Kidney (tissue), 14 donors: ENCODE results near the gene PSTPIP2. TPM values are rescaled to one million over a fixed set of nuclear protein-coding genes. Genes with fewer than 3 reads are reported as not detected.

Experiments used
- DNase-seq, 5 donors: peaks; one replicate each; pipeline ENCODE4 v3.0.0-alpha.2; 2013 to 2020
- FAIRE-seq: peaks from 2 replicates; lab custom pipeline; 2012; peaks lifted over from hg19 to GRCh38; lab: Jason Lieb, UNC
- H3K27ac ChIP-seq, 2 donors: one replicate each; pipeline ENCODE4 v1.7.0; 2013; ENCODE audit warnings: low read depth in 2 of 2, low read length in 2 of 2, inconsistent platforms in 1 of 2
- H3K27me3 ChIP-seq: one replicate; pipeline ENCODE4 v1.7.1; 2013; ENCODE audit warnings: low read length, inconsistent platforms; ENCODE audit not compliant: control insufficient read depth, insufficient read depth
- H3K36me3 ChIP-seq, 3 donors: one replicate each; pipeline versions ENCODE4 v1.7.0 to v1.7.1; 2013; ENCODE audit warnings: low read length in 3 of 3, control low read depth in 1 of 3, inconsistent platforms in 1 of 3; ENCODE audit not compliant: insufficient read depth in 3 of 3, control insufficient read depth in 2 of 3
- H3K4me1 ChIP-seq, 3 donors: one replicate each; pipeline versions ENCODE4 v1.7.0 to v1.7.1; 2013; ENCODE audit warnings: low read length in 3 of 3, inconsistent platforms in 1 of 3, low read depth in 1 of 3; ENCODE audit not compliant: control insufficient read depth in 2 of 3, insufficient read depth in 2 of 3
- H3K4me3 ChIP-seq, 3 donors: one replicate each; pipeline versions ENCODE4 v1.7.0 to v1.8.1; 2013; ENCODE audit warnings: low read length in 3 of 3, control low read depth in 1 of 3, inconsistent platforms in 1 of 3
- H3K9ac ChIP-seq, 3 donors: one replicate each; pipeline versions ENCODE4 v1.7.0 to v1.7.1; 2013; ENCODE audit warnings: low read length in 3 of 3, control low read depth in 1 of 3, inconsistent platforms in 1 of 3
- H3K9me3 ChIP-seq, 3 donors: one replicate each; pipeline versions ENCODE4 v1.7.0 to v1.7.1; 2013; ENCODE audit warnings: low read length in 3 of 3, control low read depth in 1 of 3, inconsistent platforms in 1 of 3; ENCODE audit not compliant: control insufficient read depth in 2 of 3, insufficient read depth in 1 of 3
- intact Hi-C: fragments of 100-400 bp; cut with DNase I; formaldehyde crosslinking; loops from one replicate; pipeline ENCODE4 v1.11.1; 2022
- polyA plus RNA-seq: library from polyadenylated mRNA; stranded (reverse); fragments of 350-450 nt; fragmentation: Illumina TruSeq; extraction: RNeasy Lipid Tissue Mini Kit (QIAGEN cat#74804); gene quantifications from one replicate; pipeline ENCODE4 v1.2.3, GENCODE V29; 2014; ENCODE audit warnings: low read depth, low replicate concordance; ENCODE audit not compliant: insufficient read depth
- total RNA-seq: library from RNA; stranded (reverse); fragmentation: NEBNext Ultra II Directional; extraction: Animal tissue kit (Norgen Biotek cat#: 25700); gene quantifications from one replicate; pipeline ENCODE4 v1.2.1, GENCODE V29; 2021
- TF ChIP-seq, protein P1 (sequence below): IDR thresholded peaks from 3 replicates; pipeline ENCODE4 v1.5.1; 2012; ENCODE audit warnings: mild to moderate bottlenecking, moderate library complexity, borderline replicate concordance; ENCODE audit not compliant: insufficient read depth; ENCODE audit errors: extremely low read depth
- donor health status: control.
- donor health status: control.
- donor health status: control.
- donor health status: control.
- donor health status: control.
- donor health status: DM: yes; HTN: yes; CAD: no.
- donor health status: Normal renal cell carcinoma (clear cell type).

PSTPIP2 gene
- total and polyA plus RNA-seq, 2 donors from 2014 or later = 1.3 to 11.1 TPM

GRCh38 chr18:46009125-46009840 is 62.8 kb downstream of the PSTPIP2 start:
- Histone ChIP-seq H3K9me3 (no peaks in the 10 kb centered on the region), H3K4me3 (no peak overlapping the region), H3K27me3 (no peaks in the 10 kb centered on the region), H3K9ac (no peak overlapping the region), H3K36me3 (peaks cover 0 to 5% (median 0%) of the 10 kb centered on the region in 3 donors), H3K27ac (no peak overlapping the region), H3K4me1 (no peaks in the 10 kb centered on the region)
- DNase-seq (no peak), FAIRE-seq (no peak)
- intact Hi-C loops = no loop called here
- TF ChIP-seq, protein P1, sequence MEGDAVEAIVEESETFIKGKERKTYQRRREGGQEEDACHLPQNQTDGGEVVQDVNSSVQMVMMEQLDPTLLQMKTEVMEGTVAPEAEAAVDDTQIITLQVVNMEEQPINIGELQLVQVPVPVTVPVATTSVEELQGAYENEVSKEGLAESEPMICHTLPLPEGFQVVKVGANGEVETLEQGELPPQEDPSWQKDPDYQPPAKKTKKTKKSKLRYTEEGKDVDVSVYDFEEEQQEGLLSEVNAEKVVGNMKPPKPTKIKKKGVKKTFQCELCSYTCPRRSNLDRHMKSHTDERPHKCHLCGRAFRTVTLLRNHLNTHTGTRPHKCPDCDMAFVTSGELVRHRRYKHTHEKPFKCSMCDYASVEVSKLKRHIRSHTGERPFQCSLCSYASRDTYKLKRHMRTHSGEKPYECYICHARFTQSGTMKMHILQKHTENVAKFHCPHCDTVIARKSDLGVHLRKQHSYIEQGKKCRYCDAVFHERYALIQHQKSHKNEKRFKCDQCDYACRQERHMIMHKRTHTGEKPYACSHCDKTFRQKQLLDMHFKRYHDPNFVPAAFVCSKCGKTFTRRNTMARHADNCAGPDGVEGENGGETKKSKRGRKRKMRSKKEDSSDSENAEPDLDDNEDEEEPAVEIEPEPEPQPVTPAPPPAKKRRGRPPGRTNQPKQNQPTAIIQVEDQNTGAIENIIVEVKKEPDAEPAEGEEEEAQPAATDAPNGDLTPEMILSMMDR = no peak

DNA sequence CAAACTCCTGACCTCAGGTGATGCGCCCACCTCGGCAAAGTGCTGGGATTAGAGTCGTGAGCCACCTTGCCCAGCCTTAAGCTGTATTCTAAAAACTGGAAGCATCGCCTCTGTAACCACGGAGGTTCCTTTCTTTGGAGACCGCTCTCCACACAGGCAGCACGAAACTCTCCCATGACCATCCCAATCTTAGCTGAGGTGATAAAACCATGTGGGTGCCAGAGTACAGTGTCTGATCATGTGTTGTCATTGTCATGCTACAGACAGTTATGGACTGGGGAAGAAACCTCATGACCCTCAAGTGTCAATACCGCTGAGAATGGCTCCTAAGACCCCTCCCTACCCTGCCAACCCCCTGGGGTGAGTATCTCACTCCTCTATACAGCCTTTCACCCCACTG is 63.5 kb downstream of the PSTPIP2 start:
- Histone ChIP-seq H3K36me3 (peaks cover 0 to 5% (median 0%) of the 10 kb centered on the region in 3 donors), H3K4me1 (no peaks in the 10 kb centered on the region), H3K9me3 (no peaks in the 10 kb centered on the region), H3K9ac (no peak overlapping the region), H3K4me3 (no peak overlapping the region), H3K27ac (no peak overlapping the region), H3K27me3 (no peaks in the 10 kb centered on the region)
- intact Hi-C loops = no loop called here
- FAIRE-seq = no peak
- no peak for DNase-seq
- TF ChIP-seq, protein P1 = no peak

DNA sequence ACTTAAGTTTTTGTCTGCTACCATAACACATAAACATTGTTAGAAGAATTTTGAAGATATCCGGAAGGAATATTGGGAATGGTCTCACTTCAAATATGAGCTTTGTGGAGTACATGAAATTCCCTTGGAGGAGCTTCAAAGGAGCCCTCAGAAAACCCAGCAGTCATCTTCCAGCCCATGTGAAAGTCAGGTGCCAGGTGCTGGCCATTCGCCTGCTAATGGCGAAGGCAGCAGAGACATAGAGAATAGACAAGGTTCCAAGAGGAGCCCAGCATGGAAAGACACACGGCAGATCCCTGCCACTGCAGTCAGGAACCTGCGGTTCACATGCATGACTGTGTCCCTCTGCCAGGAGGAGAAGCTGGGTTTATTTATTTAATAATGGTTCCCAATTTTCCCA is 64.9 kb downstream of the PSTPIP2 start:
- Histone ChIP-seq H3K27ac (no peak overlapping the region), H3K4me3 (no peak overlapping the region), H3K9me3 (no peaks in the 10 kb centered on the region), H3K27me3 (no peaks in the 10 kb centered on the region), H3K4me1 (no peaks in the 10 kb centered on the region), H3K9ac (no peak overlapping the region), H3K36me3 (peaks cover 0 to 5% (median 0%) of the 10 kb centered on the region in 3 donors)
- no peak for FAIRE-seq
- no peak for DNase-seq
- TF ChIP-seq, protein P1 = no peak
- intact Hi-C loops = no loop called here
